CD4-positive, alpha-beta T cell (primary cell): ENCODE data around the gene FAM120B. TPM values are rescaled to one million over a fixed set of nuclear protein-coding genes. Genes with fewer than 3 reads are reported as not detected.

Source experiments
- ATAC-seq: fragments of 200-7000 bp; cut with Tn5 transposase; one replicate; pipeline ENCODE4 v1.10.0; 2022; ENCODE audit warnings: mild to moderate bottlenecking; ENCODE audit not compliant: poor library complexity
- CTCF ChIA-PET: fragments of 350-600 bp; sonication (Branson Sonifier 250); formaldehyde crosslinking; loops from one replicate; lab custom pipeline; 2021; ENCODE audit warnings: antibody characterized with exemption, inconsistent platforms; lab: Charles Lee
- POLR2A ChIA-PET: fragments of 350-600 bp; sonication (Branson Sonifier 250); formaldehyde crosslinking; loops from one replicate; lab custom pipeline; 2021; ENCODE audit warnings: antibody characterized with exemption, inconsistent platforms; lab: Charles Lee
- DNase-seq, 14 experiments: peaks; one replicate each; pipeline ENCODE4 v3.0.0-alpha.2; 2013 to 2020; ENCODE audit warnings: mixed read lengths in 2 of 14
- H3K27ac ChIP-seq, 2 donors: one replicate each; pipeline versions ENCODE4 v1.5.1 to v1.7.0; 2013; ENCODE audit warnings: low read length in 2 of 2, low read depth in 1 of 2, mild to moderate bottlenecking in 1 of 2
- H3K27me3 ChIP-seq, 2 experiments: 1 replicate in 1 of 2; 2 replicates in 1 of 2; pipeline versions ENCODE4 v1.6.1 to v1.7.0; 2013; ENCODE audit warnings: low read length in 2 of 2, control low read depth in 1 of 2, mild to moderate bottlenecking in 1 of 2, moderate library complexity in 1 of 2; ENCODE audit not compliant: insufficient read depth in 2 of 2, control insufficient read depth in 1 of 2
- H3K36me3 ChIP-seq: one replicate; pipeline ENCODE4 v1.6.1; 2013; ENCODE audit warnings: low read length, control low read depth; ENCODE audit not compliant: insufficient read depth
- H3K4me1 ChIP-seq: one replicate; pipeline ENCODE4 v1.6.1; 2013; ENCODE audit warnings: low read length, control low read depth; ENCODE audit not compliant: insufficient read depth
- H3K4me3 ChIP-seq: one replicate; pipeline ENCODE4 v1.5.1; 2013; ENCODE audit warnings: mild to moderate bottlenecking, low read length, moderate library complexity
- H3K9me3 ChIP-seq, 2 experiments: 1 replicate in 1 of 2; 2 replicates in 1 of 2; pipeline versions ENCODE4 v1.6.1 to v1.7.0; 2013; ENCODE audit warnings: low read length in 2 of 2, mild to moderate bottlenecking in 2 of 2, control low read depth in 1 of 2, moderate library complexity in 1 of 2; ENCODE audit not compliant: control insufficient read depth in 1 of 2, insufficient read depth in 1 of 2
- H3K27ac Mint-ChIP-seq: one replicate; pipeline ENCODE4 v1.8.0; 2020; ENCODE audit warnings: mixed read lengths
- H3K27me3 Mint-ChIP-seq: one replicate; pipeline ENCODE4 v1.8.0; 2021; ENCODE audit warnings: mixed read lengths
- H3K36me3 Mint-ChIP-seq: one replicate; pipeline ENCODE4 v1.8.0; 2021; ENCODE audit warnings: low read depth, mixed read lengths
- H3K4me1 Mint-ChIP-seq: one replicate; pipeline ENCODE4 v1.8.0; 2021; ENCODE audit warnings: low read depth, mixed read lengths
- H3K4me3 Mint-ChIP-seq: one replicate; pipeline ENCODE4 v1.8.0; 2020; ENCODE audit warnings: mild to moderate bottlenecking, mixed read lengths
- H3K9me3 Mint-ChIP-seq: one replicate; pipeline ENCODE4 v1.8.0; 2020; ENCODE audit warnings: mixed read lengths
- intact Hi-C, 2 experiments: fragments of 100-400 bp; cut with DNase I in 1 of 2; cut with micrococcal nuclease in 1 of 2; formaldehyde crosslinking; loops; one replicate each; pipeline versions ENCODE4 v1.15.1 to v1.9.0; 2023 to 2025; cut with DNase I, micrococcal nuclease
- total RNA-seq, 174 experiments: library from RNA in 2 of 174; stranded (reverse) in 2 of 174; gene quantifications; one replicate each; pipeline ENCODE4 v1.2.3 and lab custom pipeline; 2021 to 2026
- TF ChIP-seq, protein P1 (sequence below): fragments of 200-600 bp; IDR thresholded peaks from one replicate; pipeline ENCODE4 v1.8.0; 2022; ENCODE audit warnings: antibody characterized with exemption, mild to moderate bottlenecking

FAM120B gene
- total RNA-seq, 2 experiments from 2014 or later: 24.1 to 26.7 TPM

DNA sequence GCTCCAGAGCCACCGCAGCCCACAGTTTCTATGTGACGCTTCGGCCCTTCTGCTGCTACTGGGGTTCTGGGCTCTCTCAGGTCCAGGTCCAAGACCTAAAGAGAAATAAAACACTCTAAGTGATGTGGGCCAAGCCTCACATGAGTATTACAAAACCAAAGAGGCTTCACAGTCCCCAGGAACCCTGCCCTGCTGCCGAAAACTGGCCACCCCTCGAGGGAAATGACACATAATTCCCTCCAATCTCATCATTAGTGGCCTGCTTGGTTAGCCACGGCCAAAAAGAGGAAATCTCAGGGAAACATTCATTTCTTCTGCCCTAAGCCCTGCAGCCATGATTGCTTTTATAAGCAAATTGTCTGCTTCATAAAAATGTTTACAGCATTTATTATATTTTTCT, 48.2 kb upstream of the FAM120B start:
- ATAC-seq (no peak), DNase-seq (no peak)
- no peaks in the 10 kb centered on the region for H3K36me3 Mint-ChIP-seq
- H3K36me3 ChIP-seq: no peaks in the 10 kb centered on the region
- H3K27ac ChIP-seq: no peak overlapping the region
- H3K4me3 ChIP-seq: no peak overlapping the region
- peaks cover 0 to 6% of the 10 kb centered on the region in 2 experiments for H3K9me3 ChIP-seq
- peaks cover 5% of the 10 kb centered on the region for H3K27me3 Mint-ChIP-seq
- ChIA-PET CTCF (no interaction called here), POLR2A (no interaction called here)
- intact Hi-C loops: no loop called here
- no peaks in the 10 kb centered on the region for H3K4me1 Mint-ChIP-seq
- TF ChIP-seq, protein P1, sequence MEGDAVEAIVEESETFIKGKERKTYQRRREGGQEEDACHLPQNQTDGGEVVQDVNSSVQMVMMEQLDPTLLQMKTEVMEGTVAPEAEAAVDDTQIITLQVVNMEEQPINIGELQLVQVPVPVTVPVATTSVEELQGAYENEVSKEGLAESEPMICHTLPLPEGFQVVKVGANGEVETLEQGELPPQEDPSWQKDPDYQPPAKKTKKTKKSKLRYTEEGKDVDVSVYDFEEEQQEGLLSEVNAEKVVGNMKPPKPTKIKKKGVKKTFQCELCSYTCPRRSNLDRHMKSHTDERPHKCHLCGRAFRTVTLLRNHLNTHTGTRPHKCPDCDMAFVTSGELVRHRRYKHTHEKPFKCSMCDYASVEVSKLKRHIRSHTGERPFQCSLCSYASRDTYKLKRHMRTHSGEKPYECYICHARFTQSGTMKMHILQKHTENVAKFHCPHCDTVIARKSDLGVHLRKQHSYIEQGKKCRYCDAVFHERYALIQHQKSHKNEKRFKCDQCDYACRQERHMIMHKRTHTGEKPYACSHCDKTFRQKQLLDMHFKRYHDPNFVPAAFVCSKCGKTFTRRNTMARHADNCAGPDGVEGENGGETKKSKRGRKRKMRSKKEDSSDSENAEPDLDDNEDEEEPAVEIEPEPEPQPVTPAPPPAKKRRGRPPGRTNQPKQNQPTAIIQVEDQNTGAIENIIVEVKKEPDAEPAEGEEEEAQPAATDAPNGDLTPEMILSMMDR: no peak
- no peak overlapping the region for H3K4me3 Mint-ChIP-seq
- peaks cover 0 to 6% of the 10 kb centered on the region in 2 experiments for H3K27me3 ChIP-seq
- no peaks in the 10 kb centered on the region for H3K4me1 ChIP-seq
- H3K27ac Mint-ChIP-seq: no peak overlapping the region
- no peaks in the 10 kb centered on the region for H3K9me3 Mint-ChIP-seq

DNA sequence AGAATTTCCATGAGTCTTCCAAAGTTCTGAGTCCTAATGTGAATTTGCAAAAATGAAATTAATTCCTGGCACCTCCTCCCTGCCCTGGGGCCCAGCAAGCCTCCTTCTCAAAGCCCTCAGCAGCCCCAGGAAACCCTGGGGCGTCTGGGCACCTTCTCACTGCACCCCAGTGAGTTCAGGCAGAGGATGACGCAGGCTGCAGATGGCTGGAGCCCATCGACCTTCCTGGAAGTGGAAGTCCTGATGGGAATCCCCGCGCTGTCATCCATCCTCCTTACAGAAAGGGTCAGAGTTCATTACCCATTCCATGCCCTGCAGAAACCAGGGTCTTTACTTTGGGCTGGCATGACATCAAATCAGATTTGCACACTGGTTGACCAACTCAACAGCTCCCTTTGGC, 47.3 kb upstream of the FAM120B start:
- H3K4me1 Mint-ChIP-seq: no peaks in the 10 kb centered on the region
- ATAC-seq (no peak), DNase-seq (no peak)
- H3K4me1 ChIP-seq: no peaks in the 10 kb centered on the region
- H3K36me3 ChIP-seq: no peaks in the 10 kb centered on the region
- H3K9me3 ChIP-seq: peaks cover 0 to 6% of the 10 kb centered on the region in 2 experiments
- no peak overlapping the region for H3K27ac Mint-ChIP-seq
- POLR2A ChIA-PET: no interaction called here
- TF ChIP-seq, protein P1: no peak
- intact Hi-C loops: no loop called here
- no peaks in the 10 kb centered on the region for H3K36me3 Mint-ChIP-seq
- H3K4me3 Mint-ChIP-seq: no peak overlapping the region
- no peaks in the 10 kb centered on the region for H3K9me3 Mint-ChIP-seq
- CTCF ChIA-PET: no interaction called here
- H3K27ac ChIP-seq: no peak overlapping the region
- H3K4me3 ChIP-seq: no peak overlapping the region
- peaks cover 0 to 6% of the 10 kb centered on the region in 2 experiments for H3K27me3 ChIP-seq
- peaks cover 5% of the 10 kb centered on the region for H3K27me3 Mint-ChIP-seq

DNA sequence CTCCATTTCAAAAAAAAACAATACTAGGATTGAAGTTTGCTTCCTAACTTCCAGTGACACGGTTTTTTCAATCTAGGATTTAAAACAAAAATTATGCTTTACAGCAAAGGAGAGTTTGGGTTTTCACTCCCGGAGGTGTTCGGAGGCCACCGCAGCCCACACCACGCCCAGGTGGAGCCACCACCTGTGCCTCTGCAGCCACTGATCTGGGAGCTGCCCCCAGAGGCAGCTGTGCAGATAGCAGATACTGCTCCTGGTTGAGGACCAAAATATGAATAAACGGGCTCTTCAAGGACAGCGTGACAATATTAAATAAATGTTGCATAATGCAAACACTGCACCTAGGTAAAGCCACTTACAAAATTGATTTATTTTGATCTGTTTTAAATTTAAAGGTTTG, 45.9 kb upstream of the FAM120B start:
- Mint-ChIP-seq H3K27me3 (peaks cover 5% of the 10 kb centered on the region), H3K36me3 (no peaks in the 10 kb centered on the region), H3K4me3 (no peak overlapping the region), H3K4me1 (no peaks in the 10 kb centered on the region), H3K27ac (no peak overlapping the region), H3K9me3 (no peaks in the 10 kb centered on the region)
- no peak for DNase-seq
- intact Hi-C loops: no loop called here
- Histone ChIP-seq H3K4me3 (no peak overlapping the region), H3K36me3 (no peaks in the 10 kb centered on the region), H3K27me3 (peaks cover 0 to 6% of the 10 kb centered on the region in 2 experiments), H3K4me1 (no peaks in the 10 kb centered on the region), H3K27ac (no peak overlapping the region), H3K9me3 (peaks cover 0 to 6% of the 10 kb centered on the region in 2 experiments)
- CTCF ChIA-PET: no interaction called here
- no peak for ATAC-seq
- POLR2A ChIA-PET: no interaction called here
- TF ChIP-seq, protein P1: no peak
